Measurements from ENCODE around the gene ALG1.
"Not testable (repeated sequence)": the region's sequence is repeated elsewhere in the genome, so short reads cannot be mapped to it uniquely, and the experiment has no call there.

The ALG1 gene

DNA sequence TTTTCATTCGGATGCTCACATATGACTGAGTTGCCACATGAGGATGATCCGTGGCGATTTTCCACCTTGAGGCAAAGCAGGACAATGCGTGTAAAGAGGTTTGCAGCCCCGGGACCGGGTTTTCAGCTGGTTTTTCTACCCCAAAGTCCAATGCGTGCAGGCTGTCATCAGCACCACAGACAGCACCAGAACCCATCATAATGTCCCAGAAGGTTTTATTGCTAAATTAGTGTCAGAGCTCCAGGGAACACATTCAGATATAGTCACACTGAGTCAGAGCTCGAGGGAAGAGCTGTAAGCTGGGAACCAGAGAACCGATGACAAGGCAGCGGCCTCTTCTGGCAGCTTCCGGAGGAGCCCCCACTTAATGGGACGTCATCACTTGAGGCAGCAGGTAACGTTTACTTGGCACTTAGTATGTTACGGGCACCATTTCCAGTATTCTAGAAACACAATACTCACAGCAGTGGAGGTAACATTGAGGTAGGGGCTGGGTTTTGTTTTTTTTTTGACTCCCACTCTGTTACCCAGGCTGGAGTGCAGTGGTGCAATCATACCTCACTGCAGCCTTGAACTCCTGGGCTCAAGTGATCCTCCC lies 29.0 kb upstream of the ALG1 start:
- TF ChIP-seq GABPA (IDR thresholded peaks at IDR 0.05; ENCODE audit: low read depth) = no peak
- TF ChIP-seq, protein P1, sequence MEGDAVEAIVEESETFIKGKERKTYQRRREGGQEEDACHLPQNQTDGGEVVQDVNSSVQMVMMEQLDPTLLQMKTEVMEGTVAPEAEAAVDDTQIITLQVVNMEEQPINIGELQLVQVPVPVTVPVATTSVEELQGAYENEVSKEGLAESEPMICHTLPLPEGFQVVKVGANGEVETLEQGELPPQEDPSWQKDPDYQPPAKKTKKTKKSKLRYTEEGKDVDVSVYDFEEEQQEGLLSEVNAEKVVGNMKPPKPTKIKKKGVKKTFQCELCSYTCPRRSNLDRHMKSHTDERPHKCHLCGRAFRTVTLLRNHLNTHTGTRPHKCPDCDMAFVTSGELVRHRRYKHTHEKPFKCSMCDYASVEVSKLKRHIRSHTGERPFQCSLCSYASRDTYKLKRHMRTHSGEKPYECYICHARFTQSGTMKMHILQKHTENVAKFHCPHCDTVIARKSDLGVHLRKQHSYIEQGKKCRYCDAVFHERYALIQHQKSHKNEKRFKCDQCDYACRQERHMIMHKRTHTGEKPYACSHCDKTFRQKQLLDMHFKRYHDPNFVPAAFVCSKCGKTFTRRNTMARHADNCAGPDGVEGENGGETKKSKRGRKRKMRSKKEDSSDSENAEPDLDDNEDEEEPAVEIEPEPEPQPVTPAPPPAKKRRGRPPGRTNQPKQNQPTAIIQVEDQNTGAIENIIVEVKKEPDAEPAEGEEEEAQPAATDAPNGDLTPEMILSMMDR (IDR thresholded peaks at IDR 0.05; ENCODE audit: insufficient read depth, low read length) = peak; percentile 8
- no peak for TF ChIP-seq POLR2AphosphoS5 (IDR thresholded peaks at IDR 0.05; ENCODE audit: low read depth)
- TF ChIP-seq, protein P2, sequence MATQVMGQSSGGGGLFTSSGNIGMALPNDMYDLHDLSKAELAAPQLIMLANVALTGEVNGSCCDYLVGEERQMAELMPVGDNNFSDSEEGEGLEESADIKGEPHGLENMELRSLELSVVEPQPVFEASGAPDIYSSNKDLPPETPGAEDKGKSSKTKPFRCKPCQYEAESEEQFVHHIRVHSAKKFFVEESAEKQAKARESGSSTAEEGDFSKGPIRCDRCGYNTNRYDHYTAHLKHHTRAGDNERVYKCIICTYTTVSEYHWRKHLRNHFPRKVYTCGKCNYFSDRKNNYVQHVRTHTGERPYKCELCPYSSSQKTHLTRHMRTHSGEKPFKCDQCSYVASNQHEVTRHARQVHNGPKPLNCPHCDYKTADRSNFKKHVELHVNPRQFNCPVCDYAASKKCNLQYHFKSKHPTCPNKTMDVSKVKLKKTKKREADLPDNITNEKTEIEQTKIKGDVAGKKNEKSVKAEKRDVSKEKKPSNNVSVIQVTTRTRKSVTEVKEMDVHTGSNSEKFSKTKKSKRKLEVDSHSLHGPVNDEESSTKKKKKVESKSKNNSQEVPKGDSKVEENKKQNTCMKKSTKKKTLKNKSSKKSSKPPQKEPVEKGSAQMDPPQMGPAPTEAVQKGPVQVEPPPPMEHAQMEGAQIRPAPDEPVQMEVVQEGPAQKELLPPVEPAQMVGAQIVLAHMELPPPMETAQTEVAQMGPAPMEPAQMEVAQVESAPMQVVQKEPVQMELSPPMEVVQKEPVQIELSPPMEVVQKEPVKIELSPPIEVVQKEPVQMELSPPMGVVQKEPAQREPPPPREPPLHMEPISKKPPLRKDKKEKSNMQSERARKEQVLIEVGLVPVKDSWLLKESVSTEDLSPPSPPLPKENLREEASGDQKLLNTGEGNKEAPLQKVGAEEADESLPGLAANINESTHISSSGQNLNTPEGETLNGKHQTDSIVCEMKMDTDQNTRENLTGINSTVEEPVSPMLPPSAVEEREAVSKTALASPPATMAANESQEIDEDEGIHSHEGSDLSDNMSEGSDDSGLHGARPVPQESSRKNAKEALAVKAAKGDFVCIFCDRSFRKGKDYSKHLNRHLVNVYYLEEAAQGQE (IDR thresholded peaks at IDR 0.05; ENCODE audit: insufficient replicate concordance, low read depth) = peak; percentile 64
- DNase-seq (ENCODE audit: low read depth in 1 of 2, low spot score in 1 of 2) = no peak
- no peak overlapping the region for H3K4me3 ChIP-seq (replicated peaks; ENCODE audit: insufficient read depth, low read length)

DNA sequence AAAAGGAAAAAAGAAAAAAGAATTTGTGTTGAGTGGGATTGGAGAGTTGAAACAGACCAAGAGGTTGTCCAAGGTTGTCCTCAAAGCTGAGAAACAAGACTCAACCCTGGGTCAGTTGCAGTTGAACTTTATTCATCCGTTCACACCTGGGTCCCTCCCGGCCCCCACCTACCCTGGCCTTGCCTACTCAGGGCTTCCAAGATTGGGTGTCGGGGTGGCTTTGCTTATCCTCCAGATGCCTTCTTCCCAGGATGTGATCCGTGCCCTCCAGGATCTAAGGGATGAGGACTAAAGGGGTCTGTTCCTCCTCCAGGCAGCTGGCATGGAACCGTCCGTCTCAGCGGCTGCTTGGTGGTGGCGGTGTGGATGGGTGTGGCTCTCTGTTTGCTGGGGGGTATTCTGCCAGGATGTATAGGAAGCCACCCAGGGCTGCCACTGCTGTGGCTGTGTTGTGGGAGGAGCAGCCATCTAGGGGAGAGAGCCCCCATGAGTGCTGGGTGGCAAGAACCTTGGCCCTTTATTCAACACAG lies 27.6 kb upstream of the ALG1 start:
- peaks cover 2% of the 10 kb centered on the region for H3K27me3 ChIP-seq (ENCODE audit: insufficient read depth, poor library complexity, severe bottlenecking)

More for the DNA sequence above, 29.0 kb upstream of the ALG1 start:
- peaks cover 2% of the 10 kb centered on the region for H3K27me3 ChIP-seq (ENCODE audit: insufficient read depth, poor library complexity, severe bottlenecking)
- no peak overlapping the region for H3K27ac ChIP-seq (replicated peaks)

DNA sequence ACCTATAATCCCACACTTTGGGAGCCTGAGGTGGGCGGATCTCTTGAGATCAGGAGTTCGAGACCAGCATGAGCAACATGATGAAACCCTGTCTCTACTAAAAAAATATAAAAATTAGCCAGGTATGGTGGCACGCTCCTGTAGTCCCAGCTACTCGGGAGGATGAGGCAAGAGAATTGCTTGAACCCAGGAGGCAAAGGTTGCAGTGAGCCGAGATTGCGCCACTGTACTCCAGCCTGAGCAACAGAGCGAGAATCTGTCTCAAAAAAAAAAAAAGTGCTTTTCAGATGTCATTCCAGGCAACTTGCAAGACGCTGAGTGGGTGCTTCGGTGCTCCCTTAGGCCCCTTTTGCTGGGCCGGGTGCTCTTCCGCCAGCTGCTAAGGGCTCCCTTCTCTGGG lies 27.1 kb upstream of the ALG1 start:
- H3K4me3 ChIP-seq (replicated peaks; ENCODE audit: insufficient read depth, low read length); H3K27ac ChIP-seq (replicated peaks); H3K27me3 ChIP-seq (ENCODE audit: insufficient read depth, poor library complexity, severe bottlenecking); DNase-seq (ENCODE audit: low read depth in 1 of 2, low spot score in 1 of 2): not testable (repeated sequence)

More for the DNA sequence above, 27.6 kb upstream of the ALG1 start:
- no peak for DNase-seq (ENCODE audit: low read depth in 1 of 2, low spot score in 1 of 2)
- H3K27ac ChIP-seq (replicated peaks) = no peak overlapping the region
- H3K4me3 ChIP-seq (replicated peaks; ENCODE audit: insufficient read depth, low read length) = no peak overlapping the region
- TF ChIP-seq POLR2AphosphoS5 (IDR thresholded peaks at IDR 0.05; ENCODE audit: low read depth) (no peak), GABPA (IDR thresholded peaks at IDR 0.05; ENCODE audit: low read depth) (no peak), SPI1 (IDR thresholded peaks at IDR 0.05; ENCODE audit: borderline replicate concordance, low read depth) (no peak)
- TF ChIP-seq, protein P2 (IDR thresholded peaks at IDR 0.05; ENCODE audit: insufficient replicate concordance, low read depth) = no peak
- TF ChIP-seq, protein P1 (IDR thresholded peaks at IDR 0.05; ENCODE audit: insufficient read depth, low read length) = no peak

DNA sequence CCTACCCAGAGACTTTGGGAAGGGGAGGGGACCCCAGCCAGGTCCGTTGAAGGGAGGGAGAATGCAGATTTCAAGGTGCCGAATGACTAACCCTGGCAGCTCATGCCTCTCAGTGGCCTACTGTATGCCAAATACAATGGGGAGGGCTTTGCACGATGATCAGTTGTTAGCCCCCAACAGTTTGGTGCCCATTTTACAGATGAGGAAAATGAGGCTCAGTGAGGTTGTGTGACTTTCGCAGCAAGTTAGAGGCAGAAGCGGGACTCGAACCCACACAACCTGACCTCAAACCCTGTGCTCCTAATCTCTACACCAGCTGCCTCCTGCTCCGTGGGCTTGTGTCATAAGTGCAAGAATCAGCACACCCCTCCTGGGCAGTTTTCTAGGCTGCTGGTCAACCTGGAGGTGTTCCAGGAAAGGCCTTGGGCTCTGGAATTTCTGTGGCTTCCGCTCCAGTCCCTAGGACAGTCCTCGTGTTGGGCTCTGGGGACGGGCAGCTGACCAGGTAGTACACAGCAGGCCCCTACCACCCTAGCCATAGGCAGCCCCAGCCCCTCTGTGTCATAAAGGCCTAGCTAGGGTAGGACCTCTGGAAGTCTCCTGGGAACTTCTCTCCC lies 26.0 kb upstream of the ALG1 start:
- Histone ChIP-seq H3K4me3 (replicated peaks; ENCODE audit: insufficient read depth, low read length) (no peak overlapping the region), H3K27ac (replicated peaks) (no peak overlapping the region), H3K27me3 (ENCODE audit: insufficient read depth, poor library complexity, severe bottlenecking) (peaks cover 2% of the 10 kb centered on the region)
- DNase-seq (ENCODE audit: low read depth in 1 of 2, low spot score in 1 of 2) = no peak
- TF ChIP-seq, protein P1 (IDR thresholded peaks at IDR 0.05; ENCODE audit: insufficient read depth, low read length) = no peak
- TF ChIP-seq, protein P2 (IDR thresholded peaks at IDR 0.05; ENCODE audit: insufficient replicate concordance, low read depth) = no peak
- TF ChIP-seq SPI1 (IDR thresholded peaks at IDR 0.05; ENCODE audit: borderline replicate concordance, low read depth) = no peak
- no peak for TF ChIP-seq POLR2AphosphoS5 (IDR thresholded peaks at IDR 0.05; ENCODE audit: low read depth)
- no peak for TF ChIP-seq GABPA (IDR thresholded peaks at IDR 0.05; ENCODE audit: low read depth)

All from HL-60 (cell line).